BLaER1 treated with 17β-estradiol and CSF1 and Interleukin-3, amounts not matched to agents 10 nM and 100 nM (cell line): ENCODE measurements around the gene RABL6.

Experiments
- H3K27ac ChIP-seq, 11 experiments: shearing (Covaris generic); formaldehyde crosslinking; 2 replicates each; pipeline ENCODE4 v1.8.1; 2022
- H3K27me3 ChIP-seq, 11 experiments: shearing (Covaris generic); formaldehyde crosslinking; 2 replicates each; pipeline ENCODE4 v1.8.1; 2022
- H3K36me3 ChIP-seq, 11 experiments: shearing (Covaris generic); formaldehyde crosslinking; 2 replicates each; pipeline ENCODE4 v1.8.1; 2022
- H3K4me1 ChIP-seq, 10 experiments: shearing (Covaris generic); formaldehyde crosslinking; 2 replicates each; pipeline ENCODE4 v1.8.1; 2022
- H3K4me2 ChIP-seq, 11 experiments: shearing (Covaris generic); formaldehyde crosslinking; 2 replicates each; pipeline ENCODE4 v1.8.1; 2022
- H3K4me3 ChIP-seq, 10 experiments: shearing (Covaris generic); formaldehyde crosslinking; 2 replicates each; pipeline ENCODE4 v1.8.1; 2022
- H3K9ac ChIP-seq, 11 experiments: shearing (Covaris generic); formaldehyde crosslinking; 2 replicates each; pipeline ENCODE4 v1.8.1; 2022
- H3K9me3 ChIP-seq, 11 experiments: shearing (Covaris generic); formaldehyde crosslinking; replicated peaks in 1 of 11; 2 replicates each; pipeline ENCODE4 v1.8.1; 2022
- H4K20me1 ChIP-seq, 11 experiments: shearing (Covaris generic); formaldehyde crosslinking; 2 replicates each; pipeline ENCODE4 v1.8.1; 2022
- Cebpa-rat ChIP-seq, 11 experiments: shearing (Covaris generic); IDR thresholded peaks; 2 replicates each; pipeline ENCODE4 v1.8.1; 2022

RABL6 gene

DNA sequence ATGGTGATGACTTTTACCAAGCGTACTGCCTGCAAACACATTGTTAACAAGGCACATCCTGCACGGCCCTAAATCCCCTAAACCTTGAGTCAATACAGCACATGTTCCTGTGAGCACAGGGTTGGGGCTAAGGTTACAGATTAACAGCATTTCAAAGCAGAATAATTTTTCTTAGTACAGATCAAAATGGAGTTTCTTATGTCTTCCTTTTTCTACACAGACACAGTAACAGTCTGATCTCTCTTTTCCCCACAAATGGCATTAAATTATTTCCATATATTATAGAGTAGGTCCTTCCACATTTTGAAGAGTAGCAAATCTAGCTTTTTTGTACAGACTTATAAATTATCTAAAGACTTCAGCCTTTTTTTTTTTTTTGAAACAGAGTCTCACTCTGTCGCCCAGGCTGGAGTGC lies 18.2 kb upstream of the RABL6 start:
- Histone ChIP-seq H3K9me3 (no peaks in the 10 kb centered on the region), H3K27me3 (peaks cover 0 to 4% (median 0%) of the 10 kb centered on the region in 11 experiments; a peak in 1 of 22 replicates), H3K4me3 (no peak overlapping the region), H3K27ac (no peak overlapping the region), H3K9ac (no peak overlapping the region), H4K20me1 (peaks cover 0 to 30% (median 18%) of the 10 kb centered on the region in 11 experiments; a peak in 16 of 22 replicates), H3K4me1 (peaks cover 49 to 78% (median 66%) of the 10 kb centered on the region in 10 experiments), H3K4me2 (no peak overlapping the region; a peak in 1 of 22 replicates), H3K36me3 (peaks cover 0 to 23% (median 7%) of the 10 kb centered on the region in 11 experiments; a peak in 7 of 22 replicates)
- no peak for TF ChIP-seq Cebpa-rat (IDR thresholded peaks at IDR 0.05)

DNA sequence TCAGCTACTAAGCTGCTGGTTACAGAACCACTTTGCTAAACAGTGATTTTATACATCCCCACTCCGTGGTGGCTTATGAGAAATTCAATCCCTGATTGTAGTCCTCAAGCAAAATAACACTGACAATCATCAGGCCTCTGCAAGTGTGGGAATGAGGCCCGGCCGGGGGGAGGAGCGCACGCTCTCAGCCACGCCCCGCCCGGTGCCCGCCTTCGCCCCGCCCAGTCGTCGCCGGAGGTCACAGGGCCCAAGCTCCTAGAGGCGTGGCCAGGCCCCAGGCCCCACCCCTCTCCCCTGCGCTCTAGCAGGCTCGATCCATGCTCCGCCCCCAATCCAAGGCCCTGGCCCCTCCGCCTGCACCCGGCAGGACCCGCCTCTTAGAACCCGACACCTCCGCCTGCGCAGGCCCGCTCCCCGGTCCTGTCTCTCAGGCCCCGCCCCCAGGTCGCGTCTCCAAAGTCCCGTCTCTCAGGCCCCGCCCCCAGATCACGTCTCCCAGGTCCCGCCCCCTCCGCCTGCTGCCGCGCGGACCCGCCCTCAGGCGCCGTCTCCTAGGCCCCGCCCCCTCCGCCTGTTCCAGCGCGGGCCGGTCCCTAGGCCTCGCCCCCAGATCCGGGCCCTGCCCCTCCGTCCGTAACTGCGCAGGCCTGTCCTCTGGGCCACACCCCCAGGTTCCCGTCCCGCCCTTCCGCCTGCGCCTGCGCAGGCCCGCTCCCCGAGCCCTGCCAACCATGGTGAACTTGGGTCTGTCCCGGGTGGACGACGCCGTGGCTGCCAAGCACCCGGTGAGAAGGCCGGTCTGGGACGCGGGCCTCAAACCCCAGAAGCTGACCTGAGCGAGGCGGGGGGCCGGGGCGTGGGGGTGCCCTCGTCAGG lies 16.9 kb upstream of the RABL6 start, which contains the start of gene TMEM141:
Gene TMEM141, plus strand, starts transcription at position 705 of the 876 bp plus-strand sequence. Its CDS starts 27 bp downstream, at position 732.
- H3K36me3 ChIP-seq = peaks cover 0 to 24% (median 7%) of the 10 kb centered on the region in 11 experiments; a peak in 7 of 22 replicates
- H3K4me1 ChIP-seq = peaks cover 36 to 78% (median 65%) of the 10 kb centered on the region in 10 experiments
- no peak for TF ChIP-seq Cebpa-rat (IDR thresholded peaks at IDR 0.05)
- H3K27me3 ChIP-seq = peaks cover 0 to 4% (median 0%) of the 10 kb centered on the region in 11 experiments; a peak in 2 of 22 replicates
- peak within 1 kb of the TSS; percentile 66 to 89 (median 83) for H3K27ac ChIP-seq
- peaks cover 0 to 35% (median 18%) of the 10 kb centered on the region in 11 experiments; a peak in 16 of 22 replicates for H4K20me1 ChIP-seq
- H3K9me3 ChIP-seq = no peaks in the 10 kb centered on the region
- peak within 1 kb of the TSS; percentile 87 to 99 (median 96) for H3K4me2 ChIP-seq
- peak within 1 kb of the TSS; percentile 77 to 91 (median 85) for H3K9ac ChIP-seq
- H3K4me3 ChIP-seq = peak within 1 kb of the TSS; percentile 66 to 85 (median 75)

DNA sequence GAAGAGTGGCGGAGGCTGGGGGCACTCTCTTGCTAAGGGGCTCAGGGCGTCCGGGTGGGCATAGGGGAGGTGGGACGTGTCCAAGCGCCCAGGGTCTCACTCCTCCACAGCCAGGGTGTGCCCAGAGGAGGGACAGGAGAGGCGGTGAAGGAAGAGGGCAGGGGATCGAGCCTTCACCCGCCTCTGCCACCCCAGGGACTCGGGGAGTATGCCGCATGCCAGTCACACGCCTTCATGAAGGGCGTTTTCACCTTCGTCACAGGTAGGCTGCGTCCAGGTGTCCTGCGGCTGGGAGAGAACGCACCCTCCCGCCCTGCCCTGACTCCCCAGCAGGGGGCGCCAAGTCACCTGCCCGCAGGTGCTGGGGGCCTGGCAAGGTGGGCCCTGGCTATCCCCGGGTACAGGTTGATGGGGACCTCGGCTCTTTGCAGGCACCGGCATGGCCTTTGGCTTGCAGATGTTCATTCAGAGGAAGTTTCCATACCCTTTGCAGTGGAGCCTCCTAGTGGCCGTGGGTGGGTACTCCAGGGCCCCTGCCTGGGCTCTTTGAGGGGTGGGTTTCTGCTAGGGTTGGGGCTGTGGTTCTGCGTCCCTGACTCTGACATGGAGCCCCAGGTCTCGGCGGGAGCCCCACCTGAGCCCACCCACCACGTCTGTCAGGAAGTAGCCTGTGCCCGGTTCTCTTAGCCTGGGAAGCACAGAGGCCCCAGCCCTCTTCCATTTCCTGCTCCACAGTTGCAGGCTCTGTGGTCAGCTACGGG lies 16.1 kb upstream of the RABL6 start:
- H3K27ac ChIP-seq = peak overlapping the region; percentile 66 to 89 (median 83)
- H3K4me3 ChIP-seq = peak overlapping the region; percentile 66 to 85 (median 75)
- H4K20me1 ChIP-seq = peaks cover 0 to 40% (median 18%) of the 10 kb centered on the region in 11 experiments; a peak in 16 of 22 replicates
- peaks cover 36 to 80% (median 69%) of the 10 kb centered on the region in 10 experiments for H3K4me1 ChIP-seq
- no peak for TF ChIP-seq Cebpa-rat (IDR thresholded peaks at IDR 0.05)
- peaks cover 0 to 24% (median 7%) of the 10 kb centered on the region in 11 experiments; a peak in 7 of 22 replicates for H3K36me3 ChIP-seq
- peak overlapping the region; percentile 77 to 91 (median 85) for H3K9ac ChIP-seq
- H3K4me2 ChIP-seq = peak overlapping the region; percentile 87 to 99 (median 96)
- peaks cover 0 to 5% (median 0%) of the 10 kb centered on the region in 11 experiments; a peak in 2 of 22 replicates for H3K27me3 ChIP-seq
- no peaks in the 10 kb centered on the region for H3K9me3 ChIP-seq

DNA sequence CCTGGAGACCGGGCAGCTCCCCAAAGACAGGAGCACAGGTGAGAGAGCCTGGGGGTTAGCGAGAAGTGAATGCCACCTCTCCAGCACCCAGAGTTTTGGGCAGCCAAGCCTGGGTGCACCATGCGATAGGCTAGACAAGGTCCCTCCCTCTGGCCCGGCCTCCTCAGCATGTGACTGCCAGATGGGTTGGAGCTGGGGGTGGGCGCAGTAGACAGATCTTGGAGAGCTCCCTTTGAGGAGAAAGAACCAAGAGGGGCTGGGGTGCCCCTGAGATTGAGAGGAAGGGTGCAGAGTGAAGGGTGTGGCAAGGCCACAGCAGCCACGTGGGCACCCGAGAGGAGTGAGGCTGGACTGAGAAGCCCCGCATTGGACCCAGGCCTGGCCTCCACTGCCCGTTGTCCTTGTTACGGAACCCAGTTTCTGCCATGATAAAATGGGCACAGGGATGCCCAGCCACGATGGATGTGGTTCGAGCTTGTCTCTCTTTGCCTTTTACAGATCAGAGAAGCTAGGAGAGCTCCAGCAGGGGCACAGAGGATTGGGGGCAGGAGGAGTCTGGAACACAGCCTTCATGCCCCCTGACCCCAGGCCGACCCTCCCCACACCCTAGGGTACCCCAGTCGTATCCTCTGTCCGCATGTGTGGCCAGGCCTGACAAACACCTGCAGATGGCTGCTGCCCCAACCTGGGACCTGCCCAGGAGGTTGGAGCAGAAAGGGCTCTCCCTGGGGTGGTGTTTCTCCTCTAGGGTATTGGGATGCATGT lies 15.2 kb upstream of the RABL6 start:
- peaks cover 36 to 85% (median 72%) of the 10 kb centered on the region in 10 experiments for H3K4me1 ChIP-seq
- peaks cover 0 to 40% (median 18%) of the 10 kb centered on the region in 11 experiments; a peak in 16 of 22 replicates for H4K20me1 ChIP-seq
- peak overlapping the region; percentile 28 to 91 (median 85); a peak in 19 of 22 replicates for H3K9ac ChIP-seq
- H3K36me3 ChIP-seq = peaks cover 0 to 24% (median 7%) of the 10 kb centered on the region in 11 experiments; a peak in 7 of 22 replicates
- TF ChIP-seq Cebpa-rat (IDR thresholded peaks at IDR 0.05) = no peak
- peak overlapping the region in 9 of 10 experiments; percentile 66 to 85 (median 73); a peak in 15 of 20 replicates for H3K4me3 ChIP-seq
- H3K4me2 ChIP-seq = peak overlapping the region; percentile 87 to 99 (median 96)
- peak overlapping the region in 8 of 11 experiments; percentile 4 to 89 (median 56); a peak in 11 of 22 replicates for H3K27ac ChIP-seq
- H3K27me3 ChIP-seq = peaks cover 0 to 6% (median 0%) of the 10 kb centered on the region in 11 experiments; a peak in 3 of 22 replicates
- no peaks in the 10 kb centered on the region for H3K9me3 ChIP-seq

DNA sequence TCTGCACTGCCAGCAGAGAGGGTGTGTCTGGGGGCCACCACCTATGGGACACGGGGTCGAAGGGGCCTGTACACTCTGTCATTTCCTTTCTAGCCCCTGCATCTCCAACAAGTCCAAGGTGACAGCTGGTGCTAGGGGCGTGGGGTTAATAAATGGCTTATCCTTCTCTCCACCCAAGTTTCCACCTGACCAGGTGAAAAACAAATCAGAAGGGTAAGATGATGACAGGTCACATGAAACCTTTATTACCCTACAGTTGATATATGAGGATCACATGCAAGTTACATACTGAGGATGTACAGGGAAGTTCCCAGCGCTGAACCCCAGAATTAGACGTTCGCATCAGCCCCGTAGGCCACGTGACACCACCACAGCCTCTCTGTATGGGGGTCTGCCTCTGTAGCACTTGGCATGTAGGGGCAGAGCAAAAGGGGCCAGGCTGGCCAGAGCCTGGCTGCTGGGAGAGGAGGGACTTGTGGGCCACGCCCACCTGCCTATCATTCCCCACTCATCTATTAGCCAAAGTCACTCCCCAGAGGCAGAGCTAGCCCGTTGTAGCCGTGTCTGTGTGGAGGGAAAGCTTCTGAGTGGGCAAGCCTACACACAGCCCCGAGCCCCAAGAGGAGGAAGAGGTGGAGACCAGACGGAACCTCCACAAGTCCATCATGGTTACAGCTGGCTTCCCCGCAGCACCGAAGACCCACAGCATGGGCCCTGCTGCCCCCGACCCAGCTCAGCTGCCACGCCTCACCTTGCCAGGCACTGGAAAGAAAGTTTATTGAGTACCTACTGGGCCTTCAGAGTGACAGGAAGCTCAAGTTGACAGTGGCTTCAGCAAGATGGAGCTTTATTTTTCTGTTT lies 14.4 kb upstream of the RABL6 start:
- peak overlapping the region in 3 of 11 experiments; percentile 4 to 91 (median 84); a peak in 2 of 22 replicates for H3K9ac ChIP-seq
- no peak for TF ChIP-seq Cebpa-rat (IDR thresholded peaks at IDR 0.05)

DNA sequence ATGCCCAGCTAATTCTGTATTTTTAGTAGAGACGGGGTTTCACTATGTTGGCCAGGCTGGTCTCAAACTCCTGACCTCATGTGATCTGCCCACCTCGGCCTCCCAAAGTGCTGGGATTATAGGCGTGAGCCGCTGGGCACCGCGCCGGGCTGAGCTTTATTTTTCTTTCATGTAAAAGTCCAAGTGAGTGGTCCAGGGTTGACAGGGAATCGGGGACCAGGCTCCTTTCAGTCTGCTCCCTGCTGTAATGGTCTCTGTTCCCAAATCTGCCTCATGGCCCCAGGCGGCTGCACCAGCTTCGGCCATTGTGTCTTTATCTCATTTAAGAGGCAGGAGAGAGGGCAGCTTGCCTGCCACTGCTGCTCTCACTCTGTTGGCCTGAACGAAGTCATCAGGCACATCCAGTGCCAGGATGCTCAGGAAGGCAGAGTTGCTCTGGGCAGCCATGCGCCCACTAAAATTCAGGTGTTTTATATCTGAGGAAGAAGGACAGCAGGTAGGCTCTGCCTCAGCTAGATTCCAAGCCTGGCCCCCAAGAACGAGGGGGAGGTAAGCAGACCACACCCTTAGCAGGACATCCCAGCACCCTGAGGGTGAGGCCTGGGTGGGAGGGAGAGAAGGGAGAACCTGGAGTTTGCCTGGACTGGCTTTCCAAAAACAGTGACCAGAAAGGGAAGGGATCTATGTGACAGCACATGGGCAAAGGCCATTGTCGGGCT lies 13.3 kb upstream of the RABL6 start:
- Histone ChIP-seq H3K4me1 (peaks cover 27 to 78% (median 64%) of the 10 kb centered on the region in 10 experiments), H3K4me2 (peak overlapping the region in 1 of 11 experiments; percentile 24; a peak in 1 of 22 replicates), H3K27me3 (peaks cover 0 to 14% (median 6%) of the 10 kb centered on the region in 11 experiments; a peak in 12 of 22 replicates), H4K20me1 (peaks cover 0 to 50% (median 18%) of the 10 kb centered on the region in 11 experiments; a peak in 17 of 22 replicates), H3K9me3 (no peaks in the 10 kb centered on the region), H3K36me3 (peaks cover 0 to 24% (median 7%) of the 10 kb centered on the region in 11 experiments; a peak in 7 of 22 replicates), H3K27ac (no peak overlapping the region), H3K4me3 (no peak overlapping the region), H3K9ac (peak overlapping the region in 2 of 11 experiments; percentile 15 to 23; a peak in 1 of 22 replicates)
- TF ChIP-seq Cebpa-rat (IDR thresholded peaks at IDR 0.05) = no peak

More for the DNA sequence above, 14.4 kb upstream of the RABL6 start:
- Histone ChIP-seq H3K36me3 (peaks cover 0 to 24% (median 7%) of the 10 kb centered on the region in 11 experiments; a peak in 7 of 22 replicates), H3K4me2 (peak overlapping the region in 8 of 11 experiments; percentile 93 to 99 (median 97); a peak in 10 of 22 replicates), H3K27me3 (peaks cover 0 to 6% (median 0%) of the 10 kb centered on the region in 11 experiments; a peak in 4 of 22 replicates), H4K20me1 (peaks cover 0 to 40% (median 18%) of the 10 kb centered on the region in 11 experiments; a peak in 16 of 22 replicates), H3K9me3 (no peaks in the 10 kb centered on the region), H3K4me1 (peaks cover 29 to 79% (median 66%) of the 10 kb centered on the region in 10 experiments), H3K4me3 (no peak overlapping the region), H3K27ac (no peak overlapping the region)
